OCI-LY1 (cell line): ENCODE measurements around the gene PPP1R17.

ENCODE experiments used
- H2AFZ ChIP-seq: fragments of 200-600 bp; sonication (generic), shearing (Covaris generic); 2 replicates; pipeline ENCODE4 v1.6.0; 2014; ENCODE audit warnings: antibody characterized with exemption, mild to moderate bottlenecking, low read length
- H3F3A ChIP-seq: fragments of 200-600 bp; sonication (generic), shearing (Covaris generic); 2 replicates; pipeline ENCODE4 v1.6.0; 2014; ENCODE audit warnings: mild to moderate bottlenecking, antibody characterized with exemption, low read length, moderate library complexity; ENCODE audit not compliant: insufficient read depth
- H3K27ac ChIP-seq: fragments of 200-600 bp; sonication (generic); 2 replicates; pipeline ENCODE4 v1.5.1; 2014; ENCODE audit warnings: low read length, mixed run types, mild to moderate bottlenecking, low read depth; ENCODE audit not compliant: poor library complexity, severe bottlenecking
- H3K27me3 ChIP-seq: fragments of 200-600 bp; sonication (generic); 2 replicates; pipeline ENCODE4 v1.6.0; 2014; ENCODE audit warnings: antibody characterized with exemption, mild to moderate bottlenecking, low read length, moderate library complexity; ENCODE audit not compliant: insufficient read depth
- H3K36me3 ChIP-seq: fragments of 200-600 bp; sonication (generic); 2 replicates; pipeline ENCODE4 v1.6.1; 2014; ENCODE audit warnings: mild to moderate bottlenecking, antibody characterized with exemption, low read length, moderate library complexity, mixed read lengths; ENCODE audit not compliant: insufficient read depth
- H3K4me1 ChIP-seq: fragments of 200-600 bp; sonication (generic); 2 replicates; pipeline ENCODE4 v1.5.1; 2014; ENCODE audit warnings: mild to moderate bottlenecking, low read length, moderate library complexity; ENCODE audit not compliant: insufficient read depth, severe bottlenecking
- H3K4me2 ChIP-seq: fragments of 200-600 bp; sonication (generic), shearing (Covaris generic); 2 replicates; pipeline ENCODE4 v1.6.1; 2014; ENCODE audit warnings: low read length
- H3K4me3 ChIP-seq: fragments of 200-600 bp; sonication (generic); 2 replicates; pipeline ENCODE4 v1.5.1; 2014; ENCODE audit warnings: low read length, low read depth, mild to moderate bottlenecking, mixed read lengths; ENCODE audit not compliant: poor library complexity, severe bottlenecking
- H3K79me2 ChIP-seq: fragments of 200-600 bp; shearing (Covaris generic); 2 replicates; pipeline ENCODE4 v1.6.1; 2016; ENCODE audit warnings: mixed run types, low read length, mixed read lengths; ENCODE audit not compliant: insufficient read depth
- H3K9ac ChIP-seq: fragments of 200-600 bp; sonication (generic), shearing (Covaris generic); 2 replicates; pipeline ENCODE4 v1.6.1; 2014; ENCODE audit warnings: mild to moderate bottlenecking, low read length, mixed read lengths
- H3K9me2 ChIP-seq: fragments of 200-600 bp; sonication (generic), shearing (Covaris generic); 2 replicates; pipeline ENCODE4 v1.6.1; 2014; ENCODE audit warnings: low read depth, mild to moderate bottlenecking, low read length, mixed read lengths
- H3K9me3 ChIP-seq: fragments of 200-600 bp; shearing (Covaris generic); 2 replicates; pipeline ENCODE4 v1.6.1; 2014; ENCODE audit warnings: low read length, mixed read lengths
- H4K20me1 ChIP-seq: fragments of 200-600 bp; sonication (generic), shearing (Covaris generic); 2 replicates; pipeline ENCODE4 v1.6.0; 2016; ENCODE audit warnings: mild to moderate bottlenecking, low read length; ENCODE audit not compliant: insufficient read depth
- EZH2 ChIP-seq: fragments of 200-600 bp; sonication (generic), shearing (Covaris generic); IDR thresholded peaks from 2 replicates; pipeline ENCODE4 v1.8.0; 2017; ENCODE audit warnings: borderline replicate concordance, mixed run types, mild to moderate bottlenecking, antibody characterized with exemption, low read length, moderate library complexity, mixed read lengths
- TF ChIP-seq, protein P1 (sequence below): fragments of 200-600 bp; sonication (generic), shearing (Covaris generic); IDR thresholded peaks from 2 replicates; pipeline ENCODE4 v1.5.1; 2017; ENCODE audit warnings: mild to moderate bottlenecking, antibody characterized with exemption, low read length, moderate library complexity, mixed read lengths

PPP1R17 gene

DNA sequence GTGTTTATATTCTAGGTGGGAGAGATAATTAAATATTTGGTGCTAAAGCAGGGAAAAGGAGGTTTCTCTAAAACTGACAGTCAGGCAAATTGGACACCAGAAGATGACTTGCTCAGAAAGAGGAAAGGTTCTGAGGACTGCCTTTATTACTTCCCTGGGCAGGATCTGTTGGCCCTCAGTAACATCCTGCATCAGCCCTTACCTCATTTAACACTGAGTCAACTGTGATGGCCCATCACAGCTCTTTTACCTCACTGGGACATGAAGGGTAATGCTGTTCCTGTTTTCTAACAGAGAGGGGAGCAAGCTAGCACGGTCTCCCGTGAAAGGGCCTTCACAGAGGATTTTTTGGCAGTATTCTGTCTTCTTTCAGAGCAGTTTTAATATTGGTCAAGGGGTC is 12.0 kb downstream of the PPP1R17 start:
- TF ChIP-seq EZH2 = no peak
- TF ChIP-seq, protein P1, sequence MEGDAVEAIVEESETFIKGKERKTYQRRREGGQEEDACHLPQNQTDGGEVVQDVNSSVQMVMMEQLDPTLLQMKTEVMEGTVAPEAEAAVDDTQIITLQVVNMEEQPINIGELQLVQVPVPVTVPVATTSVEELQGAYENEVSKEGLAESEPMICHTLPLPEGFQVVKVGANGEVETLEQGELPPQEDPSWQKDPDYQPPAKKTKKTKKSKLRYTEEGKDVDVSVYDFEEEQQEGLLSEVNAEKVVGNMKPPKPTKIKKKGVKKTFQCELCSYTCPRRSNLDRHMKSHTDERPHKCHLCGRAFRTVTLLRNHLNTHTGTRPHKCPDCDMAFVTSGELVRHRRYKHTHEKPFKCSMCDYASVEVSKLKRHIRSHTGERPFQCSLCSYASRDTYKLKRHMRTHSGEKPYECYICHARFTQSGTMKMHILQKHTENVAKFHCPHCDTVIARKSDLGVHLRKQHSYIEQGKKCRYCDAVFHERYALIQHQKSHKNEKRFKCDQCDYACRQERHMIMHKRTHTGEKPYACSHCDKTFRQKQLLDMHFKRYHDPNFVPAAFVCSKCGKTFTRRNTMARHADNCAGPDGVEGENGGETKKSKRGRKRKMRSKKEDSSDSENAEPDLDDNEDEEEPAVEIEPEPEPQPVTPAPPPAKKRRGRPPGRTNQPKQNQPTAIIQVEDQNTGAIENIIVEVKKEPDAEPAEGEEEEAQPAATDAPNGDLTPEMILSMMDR = no peak
- H3K79me2 ChIP-seq = no peaks in the 10 kb centered on the region
- H3K9me2 ChIP-seq = no peaks in the 10 kb centered on the region
- no peak overlapping the region for H3K4me3 ChIP-seq
- no peaks in the 10 kb centered on the region for H3F3A ChIP-seq
- no peaks in the 10 kb centered on the region for H3K4me1 ChIP-seq
- no peak overlapping the region for H2AFZ ChIP-seq
- H3K9me3 ChIP-seq = no peaks in the 10 kb centered on the region
- H3K9ac ChIP-seq = no peak overlapping the region
- no peaks in the 10 kb centered on the region for H4K20me1 ChIP-seq
- H3K27me3 ChIP-seq = no peaks in the 10 kb centered on the region
- no peak overlapping the region for H3K27ac ChIP-seq
- no peak overlapping the region for H3K4me2 ChIP-seq
- H3K36me3 ChIP-seq = no peaks in the 10 kb centered on the region

GRCh38 chr7:31702354-31702753 is 15.3 kb downstream of the PPP1R17 start:
- Histone ChIP-seq H3K9me3 (no peaks in the 10 kb centered on the region), H3K4me3 (no peak overlapping the region), H3K27me3 (no peaks in the 10 kb centered on the region), H4K20me1 (no peaks in the 10 kb centered on the region), H3K9ac (no peak overlapping the region), H3F3A (no peaks in the 10 kb centered on the region), H3K4me1 (no peaks in the 10 kb centered on the region), H3K36me3 (no peaks in the 10 kb centered on the region), H3K27ac (no peak overlapping the region), H2AFZ (no peak overlapping the region), H3K79me2 (no peaks in the 10 kb centered on the region), H3K4me2 (no peak overlapping the region), H3K9me2 (no peaks in the 10 kb centered on the region)
- TF ChIP-seq, protein P1 = no peak
- no peak for TF ChIP-seq EZH2

DNA sequence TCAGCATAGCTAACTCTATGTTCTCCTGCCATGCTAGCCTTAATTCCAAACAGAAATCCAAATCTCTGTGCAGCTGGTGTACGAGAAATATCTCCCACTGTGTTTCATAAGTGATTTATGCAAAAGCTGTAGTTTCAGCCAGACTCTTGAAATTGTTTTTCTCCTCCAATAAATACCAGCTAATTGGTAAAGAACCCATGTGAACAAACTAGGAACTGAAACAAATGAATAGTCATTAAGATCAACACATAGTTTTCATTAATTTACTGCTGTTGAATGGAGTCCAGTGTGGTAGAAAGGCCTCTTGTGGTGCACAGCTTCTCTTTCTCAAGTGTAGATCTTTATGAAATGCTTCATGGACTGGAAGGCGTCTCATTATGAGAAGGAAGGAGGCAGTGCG is 18.4 kb downstream of the PPP1R17 start:
- Histone ChIP-seq H2AFZ (no peak overlapping the region), H3K27ac (no peak overlapping the region), H3K27me3 (no peaks in the 10 kb centered on the region), H3K9me2 (no peaks in the 10 kb centered on the region), H3K4me2 (no peak overlapping the region), H4K20me1 (no peaks in the 10 kb centered on the region), H3K4me1 (no peaks in the 10 kb centered on the region), H3K9me3 (no peaks in the 10 kb centered on the region), H3F3A (no peaks in the 10 kb centered on the region), H3K9ac (no peak overlapping the region), H3K4me3 (no peak overlapping the region), H3K36me3 (no peaks in the 10 kb centered on the region), H3K79me2 (no peaks in the 10 kb centered on the region)
- TF ChIP-seq, protein P1 = no peak
- TF ChIP-seq EZH2 = no peak
